Lung (tissue), 5 donors: ENCODE results near the gene CHRFAM7A. TPM values are rescaled to one million over a fixed set of nuclear protein-coding genes. Genes with fewer than 3 reads are reported as not detected.

ENCODE experiments used
- polyA plus RNA-seq, 2 donors: library from polyadenylated mRNA; stranded (reverse); fragments of 200-250 nt; gene quantifications; one replicate each; pipeline ENCODE4 v1.2.1, GENCODE V29; 2013
- small RNA-seq: library from RNA; depleted of rRNA; stranded (forward); fragments of <200 nt; gene quantifications from one replicate; pipeline ENCODE3, GENCODE V24; 2014; ENCODE audit warnings: low replicate concordance
- total RNA-seq, 2 donors: library from RNA; depleted of rRNA in 1 of 2; stranded (reverse); fragments of >200 nt in 1 of 2; gene quantifications; one replicate each; pipeline ENCODE4 v1.2.1, GENCODE V29; 2014 to 2021
- donor health status: Bipolar disorder and iron deficiency.
- donor health status: healthy.
- donor health status: DM: yes; HTN: yes; CAD: no.

The CHRFAM7A gene
- total and polyA plus RNA-seq, 4 donors = 1.1 to 7.4 (median 3.5) TPM

Small RNAs within 50 kb of the gene (small RNA-seq; reads per million reads assigned to genes)
- gene AC019322.2 = not detected
- gene RF00019 = not detected
- gene RF00096 = not detected
- gene RN7SL196P = not detected

Other genes starting within 250 kb of the CHRFAM7A start
- gene GOLGA8R, start 20.7 kb upstream of the CHRFAM7A start, total RNA-seq = 1 to 10 TPM; 3.8 to 9.8 TPM
- 1 to 10 TPM in 1 of 2 donors, under 1 TPM in 1; 0.76 to 1.6 TPM for gene GOLGA8R, start 20.7 kb upstream of the CHRFAM7A start, polyA plus RNA-seq
- gene GOLGA8Q, start 158.5 kb upstream of the CHRFAM7A start, total RNA-seq = 1 to 10 TPM; 1.3 to 3.0 TPM
- under 1 TPM; 0.47 to 0.55 TPM for gene GOLGA8Q, start 158.5 kb upstream of the CHRFAM7A start, polyA plus RNA-seq
- gene GOLGA8H, start 210.5 kb upstream of the CHRFAM7A start, total RNA-seq = 1 to 10 TPM; 1.1 to 1.6 TPM
- gene GOLGA8H, start 210.5 kb upstream of the CHRFAM7A start, polyA plus RNA-seq = under 1 TPM; 0.39 to 0.96 TPM